PC-9 (cell line): Measurements from ENCODE around the gene NAMPT. TPM values are rescaled to one million over a fixed set of nuclear protein-coding genes. Genes with fewer than 3 reads are reported as not detected.

ENCODE experiments used
- BruUV-seq: library from RNA; stranded (reverse); fragments of 400-500 nt; replicated peaks from 2 replicates; lab custom pipeline; 2021; lab: Mats Ljungman, UMichigan
- CTCF ChIA-PET: fragments of 300-600 bp; sonication (Branson Sonifier 250); formaldehyde crosslinking; loops from one replicate; lab custom pipeline; 2022; ENCODE audit warnings: antibody characterized with exemption; lab: Charles Lee
- POLR2A ChIA-PET: fragments of 300-600 bp; sonication (Branson Sonifier 250); formaldehyde crosslinking; loops from one replicate; lab custom pipeline; 2022; ENCODE audit warnings: antibody characterized with exemption; ENCODE audit not compliant: unreplicated experiment; lab: Charles Lee
- DNase-seq, 2 experiments: peaks; one replicate each; pipeline versions ENCODE4 v3.0.0 to v3.0.0-alpha.2; 2015 to 2022; ENCODE audit warnings: mixed read lengths in 1 of 2
- H2AFZ ChIP-seq: fragments of 200-600 bp; sonication (generic); 2 replicates; pipeline ENCODE4 v1.8.1; 2017; ENCODE audit warnings: antibody characterized with exemption
- H3F3A ChIP-seq: fragments of 200-600 bp; sonication (generic); 2 replicates; pipeline ENCODE4 v1.8.1; 2017; ENCODE audit warnings: antibody characterized with exemption, mild to moderate bottlenecking, low read depth; ENCODE audit not compliant: insufficient read depth
- H3K27ac ChIP-seq: fragments of 200-600 bp; sonication (generic); 2 replicates; pipeline ENCODE4 v1.6.1; 2016; ENCODE audit warnings: mixed run types
- H3K27me3 ChIP-seq: fragments of 200-600 bp; sonication (generic); 2 replicates; pipeline ENCODE4 v1.6.1; 2016; ENCODE audit warnings: low read depth, mixed run types; ENCODE audit not compliant: insufficient read depth
- H3K36me3 ChIP-seq: fragments of 200-600 bp; sonication (generic); 2 replicates; pipeline ENCODE4 v1.6.1; 2016; ENCODE audit warnings: low read depth, mixed run types
- H3K4me1 ChIP-seq: fragments of 200-600 bp; sonication (generic); replicated peaks from 2 replicates; pipeline ENCODE4 v1.6.1; 2016; ENCODE audit warnings: mixed run types; ENCODE audit not compliant: insufficient read depth
- H3K4me2 ChIP-seq: fragments of 200-600 bp; sonication (generic); 2 replicates; pipeline ENCODE4 v1.6.1; 2017; ENCODE audit warnings: mixed run types
- H3K4me3 ChIP-seq: fragments of 200-600 bp; sonication (generic); 2 replicates; pipeline ENCODE4 v1.6.1; 2016; ENCODE audit warnings: mixed run types
- H3K79me2 ChIP-seq: fragments of 200-600 bp; sonication (generic); 2 replicates; pipeline ENCODE4 v1.6.1; 2017; ENCODE audit warnings: low read depth, mixed run types
- H3K9me2 ChIP-seq: fragments of 200-600 bp; sonication (generic); 2 replicates; pipeline ENCODE4 v1.8.1; 2017; ENCODE audit warnings: mild to moderate bottlenecking; ENCODE audit not compliant: insufficient read depth
- H3K9me3 ChIP-seq: fragments of 200-600 bp; sonication (generic); 2 replicates; pipeline ENCODE4 v1.8.1; 2016; ENCODE audit warnings: low read depth; ENCODE audit not compliant: insufficient read depth
- H4K20me1 ChIP-seq: fragments of 200-600 bp; sonication (generic); 2 replicates; pipeline ENCODE4 v1.8.1; 2017; ENCODE audit not compliant: insufficient read depth
- CTCF ChIP-seq: fragments of 200-600 bp; sonication (generic); conservative IDR thresholded peaks from 2 replicates; pipeline ENCODE4 v1.6.1; 2017; ENCODE audit warnings: mixed run types, antibody characterized with exemption, mild to moderate bottlenecking, moderate library complexity
- EZH2 ChIP-seq: fragments of 200-600 bp; sonication (generic); IDR thresholded peaks from 2 replicates; pipeline ENCODE4 v1.8.0; 2017; ENCODE audit warnings: antibody characterized with exemption, low read depth
- intact Hi-C: fragments of 100-400 bp; cut with micrococcal nuclease; formaldehyde crosslinking; loops from one replicate; pipeline ENCODE4 v1.10.0; 2022; ENCODE audit not compliant: unreplicated experiment
- total RNA-seq: library from RNA; stranded (reverse); gene quantifications from 2 replicates; pipeline ENCODE4 v1.2.3, GENCODE V29; 2021

The NAMPT gene
- total RNA-seq, 1 experiment from 2014 or later, result 302 TPM

GRCh38 chr7:106225856-106226255 is 58.9 kb downstream of the NAMPT start:
- no TSS peak for BruUV-seq

GRCh38 chr7:106224797-106225196 is 60.0 kb downstream of the NAMPT start:
- Histone ChIP-seq H3K79me2 (no peaks in the 10 kb centered on the region), H3K36me3 (no peaks in the 10 kb centered on the region), H3K27ac (no peak overlapping the region), H3K9me2 (no peaks in the 10 kb centered on the region), H3K4me2 (no peak overlapping the region), H3F3A (no peaks in the 10 kb centered on the region), H3K9me3 (no peaks in the 10 kb centered on the region), H3K27me3 (no peaks in the 10 kb centered on the region), H3K4me3 (no peak overlapping the region), H4K20me1 (no peaks in the 10 kb centered on the region), H3K4me1 (0 out of 2 replicates have a peak, but pooled peaks cover 8% of the 10 kb centered on the region), H2AFZ (no peak overlapping the region)
- TF ChIP-seq CTCF (no peak), EZH2 (no peak)
- no TSS peak for BruUV-seq
- CTCF ChIA-PET, result no interaction called here
- intact Hi-C loops, result no loop called here
- POLR2A ChIA-PET, result interaction anchor here (0.7 kb wide), 1 partner anchor 51 kb away, joined by 3 read pairs; no protein-coding TSS in a partner anchor
- DNase-seq, result no peak

More at GRCh38 chr7:106225856-106226255, 58.9 kb downstream of the NAMPT start:
- Histone ChIP-seq H3K4me1 (no peaks in the 10 kb centered on the region), H3K36me3 (no peaks in the 10 kb centered on the region), H3K9me3 (no peaks in the 10 kb centered on the region), H3K4me3 (no peak overlapping the region), H3K27me3 (no peaks in the 10 kb centered on the region), H3K4me2 (no peak overlapping the region), H3K9me2 (no peaks in the 10 kb centered on the region), H3K79me2 (no peaks in the 10 kb centered on the region), H3F3A (no peaks in the 10 kb centered on the region), H4K20me1 (no peaks in the 10 kb centered on the region), H3K27ac (no peak overlapping the region), H2AFZ (no peak overlapping the region)
- TF ChIP-seq EZH2, result no peak
- no peak for TF ChIP-seq CTCF
- intact Hi-C loops, result no loop called here
- ChIA-PET POLR2A (interaction anchor here (0.6 kb wide), 1 partner anchor 46 kb away, joined by 8 read pairs; no protein-coding TSS in a partner anchor), CTCF (no interaction called here)
- no peak for DNase-seq

GRCh38 chr7:106223156-106223555 is 61.6 kb downstream of the NAMPT start:
- no peak for DNase-seq
- Histone ChIP-seq H3K9me3 (peaks cover 5% of the 10 kb centered on the region; the same call in 1 of the 2 replicates), H3K4me3 (no peak overlapping the region), H3K36me3 (no peaks in the 10 kb centered on the region), H3K79me2 (no peaks in the 10 kb centered on the region), H3K27ac (no peak overlapping the region), H3K9me2 (no peaks in the 10 kb centered on the region), H3K4me1 (peaks cover 10% of the 10 kb centered on the region), H3K27me3 (no peaks in the 10 kb centered on the region), H3F3A (no peaks in the 10 kb centered on the region), H3K4me2 (no peak overlapping the region), H2AFZ (no peak overlapping the region), H4K20me1 (no peaks in the 10 kb centered on the region)
- intact Hi-C loops, result no loop called here
- POLR2A ChIA-PET, result no interaction called here
- no peak for TF ChIP-seq EZH2
- BruUV-seq, result no TSS peak
- CTCF ChIA-PET, result interaction anchor here (0.6 kb wide), 1 partner anchor 734 kb away, joined by 4 read pairs; no protein-coding TSS in a partner anchor
